OCI-M2 (cell line): Measurements from ENCODE around the gene FBN2.
"Not testable (repeated sequence)": the region's sequence is repeated elsewhere in the genome, so short reads cannot be mapped to it uniquely, and the experiment has no call there.

Experiments
- DNase-seq: peaks from one replicate; lab custom pipeline; 2025; ENCODE audit not compliant: unreplicated experiment; lab: John Stamatoyannopoulos, UW

Gene FBN2

DNA sequence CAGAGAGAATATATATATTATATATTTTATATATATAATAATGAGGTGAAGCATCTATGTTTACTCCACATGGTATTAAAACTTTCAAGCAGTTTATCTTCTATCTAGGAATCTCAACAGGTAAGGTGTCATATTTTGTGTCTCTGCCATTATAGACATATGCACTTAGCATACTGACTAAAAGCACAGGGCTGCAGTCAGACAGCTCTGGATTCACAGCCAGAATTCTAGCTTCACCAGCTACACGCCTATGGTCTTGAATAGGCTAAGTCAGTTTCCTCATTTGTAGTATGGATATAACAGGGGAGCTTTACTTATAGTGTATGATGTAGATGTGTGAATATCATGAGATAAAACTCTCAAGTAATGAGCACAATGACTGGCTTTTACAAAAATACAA, 57.9 kb downstream of the FBN2 start:
- DNase-seq: no peak

DNA sequence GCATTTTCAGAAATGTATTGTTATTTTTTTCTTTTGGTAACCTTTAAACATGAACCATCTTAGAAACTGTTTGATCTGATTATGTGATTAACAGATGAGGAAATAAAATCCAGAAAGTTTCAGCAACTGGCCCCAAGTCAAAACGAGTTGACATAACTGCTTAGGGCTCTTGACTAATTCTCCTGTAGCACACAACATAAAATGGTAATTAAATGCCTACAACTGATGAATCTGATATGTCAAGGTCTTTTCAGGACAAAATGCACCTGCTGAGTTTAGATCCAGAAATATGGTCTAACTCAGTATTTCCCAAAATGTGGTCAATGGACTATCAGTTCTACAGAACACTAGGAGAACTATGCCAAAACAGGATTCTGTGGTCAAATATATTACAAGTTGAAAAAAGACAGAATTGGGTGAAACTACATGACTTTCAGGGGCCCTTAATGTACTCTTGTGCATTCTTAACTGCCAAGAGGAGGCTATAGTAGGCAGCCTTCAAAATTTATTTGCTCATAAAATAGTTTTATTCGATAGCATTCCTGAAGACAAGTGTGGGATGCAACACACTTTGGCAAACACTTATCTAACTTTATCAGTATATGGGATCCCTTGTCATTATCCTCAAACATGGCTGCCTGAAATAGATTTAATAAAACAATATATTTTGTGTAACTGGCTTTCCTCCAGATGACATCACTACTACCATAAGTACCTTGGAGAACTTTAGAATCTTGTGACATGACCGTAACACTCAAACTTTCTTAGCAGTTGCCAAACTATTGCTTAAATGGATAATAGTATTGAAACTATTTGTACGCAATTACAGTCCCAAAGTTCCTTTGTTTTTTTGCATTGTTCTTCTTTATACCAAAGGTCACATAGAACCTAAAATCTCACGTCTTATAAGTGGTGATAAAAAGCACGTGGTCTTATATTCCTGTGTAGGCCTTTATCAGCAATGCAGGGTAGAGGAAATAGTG, 59.4 kb downstream of the FBN2 start:
- no peak for DNase-seq

DNA sequence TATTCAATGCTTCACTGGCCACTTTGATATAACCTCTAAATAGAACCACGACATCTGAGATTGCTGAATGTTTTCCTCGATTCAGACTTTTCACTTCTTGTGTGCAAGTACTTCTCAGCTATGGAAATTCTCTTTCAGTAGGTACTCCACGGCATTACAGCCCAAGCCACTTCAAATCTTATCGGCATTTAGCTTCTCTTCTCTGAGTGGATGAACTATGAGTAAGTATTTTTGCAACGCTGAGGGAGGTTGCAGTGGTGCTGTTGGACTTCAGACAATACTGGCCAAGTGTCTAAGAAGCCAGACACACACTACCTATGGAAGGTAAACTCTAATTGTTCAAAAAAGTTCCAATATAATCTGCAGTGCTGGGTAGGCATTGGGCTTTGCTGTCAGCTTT, 60.1 kb downstream of the FBN2 start:
- no peak for DNase-seq

DNA sequence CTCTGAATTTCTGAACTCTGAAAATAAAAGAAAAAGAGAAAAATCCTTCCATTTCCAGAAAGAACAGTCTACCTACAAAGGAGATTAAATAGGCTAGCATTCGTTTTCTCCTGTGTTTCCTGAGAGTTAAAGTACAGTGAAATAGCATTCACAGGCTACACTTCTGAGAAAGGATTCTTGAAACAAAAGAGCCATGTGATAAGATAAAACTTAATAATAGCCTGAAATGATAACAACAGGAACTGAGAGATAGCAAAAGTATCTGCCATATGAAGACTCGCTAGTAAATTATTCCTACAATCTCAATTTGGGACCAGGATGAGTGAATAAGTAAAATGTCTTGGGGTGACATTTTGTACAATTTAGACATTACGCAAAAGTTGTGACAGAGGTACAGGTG, 62.4 kb downstream of the FBN2 start:
- DNase-seq: no peak

DNA sequence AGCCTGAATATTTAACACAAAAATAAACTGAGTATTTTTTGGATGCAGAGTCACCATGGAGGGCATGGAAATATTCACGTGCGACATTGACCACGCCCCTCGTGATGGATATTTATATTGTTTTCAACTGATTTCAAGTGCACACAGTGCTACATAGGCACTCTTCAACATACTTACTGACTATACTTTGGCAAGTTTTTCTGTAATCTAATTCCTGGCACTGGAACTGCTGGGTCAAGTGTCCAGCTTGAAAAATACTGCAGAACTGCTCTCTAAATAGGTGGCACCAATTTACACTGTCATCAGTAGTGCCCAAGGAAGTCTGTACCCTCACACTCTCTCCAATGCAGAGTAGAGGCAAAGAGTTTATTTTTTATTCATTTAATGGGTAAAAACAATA, 65.1 kb downstream of the FBN2 start:
- DNase-seq: no peak

DNA sequence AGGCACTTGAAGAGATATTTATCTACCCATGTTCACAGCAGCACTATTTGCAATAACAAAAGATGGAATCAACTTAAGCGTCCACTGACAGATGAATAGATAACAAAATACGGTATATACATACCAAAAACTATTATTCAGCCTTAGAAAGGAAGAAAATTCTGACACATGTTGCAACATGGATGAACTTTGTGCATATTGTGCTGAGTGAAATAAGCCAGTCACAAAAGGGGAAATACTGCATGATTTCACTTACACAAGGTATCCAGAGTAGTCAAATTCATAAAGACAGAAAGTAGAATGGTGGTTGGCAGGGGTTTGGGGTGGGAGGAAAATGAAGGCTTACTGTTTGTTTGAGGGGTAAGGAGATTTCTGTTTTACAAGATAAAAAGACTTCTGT, 66.0 kb downstream of the FBN2 start:
- DNase-seq: no peak

DNA sequence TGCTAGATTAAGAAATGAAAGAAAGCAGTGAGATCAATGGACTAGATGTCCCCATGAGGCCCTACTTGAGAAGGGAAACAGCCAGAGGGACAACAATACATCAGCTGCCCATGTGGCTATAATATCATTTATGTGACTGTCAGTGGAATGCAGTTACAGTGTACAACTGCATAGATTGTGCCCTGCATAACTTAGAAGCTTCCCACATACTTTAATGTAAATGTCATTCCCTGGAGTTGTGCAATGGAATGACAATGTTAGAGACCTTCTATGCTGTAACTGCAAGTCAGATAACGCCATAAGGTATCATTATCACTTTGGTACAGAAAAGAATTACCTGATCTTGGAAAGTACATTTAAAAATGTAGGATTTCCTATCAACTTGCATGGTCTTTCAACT, 67.4 kb downstream of the FBN2 start:
- DNase-seq: no peak

DNA sequence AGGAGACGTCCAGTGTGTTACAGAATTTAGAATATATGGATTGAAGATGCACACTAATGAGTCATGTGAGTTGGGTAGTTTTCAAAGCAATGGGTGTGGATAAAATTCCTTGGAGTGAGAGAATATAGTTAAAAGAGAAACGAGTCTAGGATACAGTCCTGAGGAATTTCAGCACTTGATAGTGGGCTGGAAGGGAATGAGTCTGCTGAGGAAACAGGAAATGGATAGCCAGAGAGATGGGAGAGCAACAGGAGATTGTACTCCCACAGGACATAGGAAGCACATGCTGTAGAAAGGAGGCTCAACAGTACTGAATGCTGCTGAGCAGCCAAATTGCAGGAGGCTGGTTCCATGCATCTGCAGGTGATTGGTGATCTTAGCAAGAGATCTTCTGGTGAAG, 68.1 kb downstream of the FBN2 start:
- no peak for DNase-seq

DNA sequence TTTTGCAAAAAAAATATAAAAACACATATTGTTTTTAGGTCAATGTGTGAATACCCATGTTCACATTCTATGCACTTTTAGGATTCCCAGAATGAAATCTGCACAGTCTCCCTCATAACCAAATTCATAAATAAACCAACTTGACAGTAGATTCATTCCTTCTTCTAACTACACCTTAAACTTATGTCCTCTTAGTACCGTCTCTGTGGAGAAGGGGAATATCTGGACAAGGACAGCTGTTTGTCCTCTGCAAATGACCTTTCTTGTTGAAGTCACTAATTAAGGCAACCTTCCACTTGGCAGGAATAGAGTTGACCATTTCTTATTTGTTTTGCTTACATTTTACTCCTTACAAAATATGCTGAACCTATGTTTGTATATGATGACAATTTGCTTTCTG, 71.1 kb downstream of the FBN2 start:
- DNase-seq: no peak

DNA sequence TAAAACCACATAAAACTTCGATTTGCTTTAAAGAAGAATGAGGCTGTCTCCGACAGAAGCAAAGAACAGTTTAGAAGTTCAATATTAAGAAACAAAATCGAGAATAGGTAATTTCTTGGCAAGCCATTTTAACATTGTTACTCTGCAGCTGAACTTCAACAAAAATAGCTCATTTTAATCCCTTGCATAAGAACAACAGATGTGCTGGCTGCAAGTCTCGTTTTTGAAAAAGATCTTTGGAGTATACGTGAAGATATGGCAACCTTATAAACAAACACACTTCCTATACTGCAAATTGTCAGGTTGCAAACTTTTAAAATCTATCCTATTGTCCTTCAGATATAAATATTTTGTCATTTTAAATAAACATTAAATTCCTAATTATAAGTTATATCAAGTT, 71.5 kb downstream of the FBN2 start:
- DNase-seq: no peak

DNA sequence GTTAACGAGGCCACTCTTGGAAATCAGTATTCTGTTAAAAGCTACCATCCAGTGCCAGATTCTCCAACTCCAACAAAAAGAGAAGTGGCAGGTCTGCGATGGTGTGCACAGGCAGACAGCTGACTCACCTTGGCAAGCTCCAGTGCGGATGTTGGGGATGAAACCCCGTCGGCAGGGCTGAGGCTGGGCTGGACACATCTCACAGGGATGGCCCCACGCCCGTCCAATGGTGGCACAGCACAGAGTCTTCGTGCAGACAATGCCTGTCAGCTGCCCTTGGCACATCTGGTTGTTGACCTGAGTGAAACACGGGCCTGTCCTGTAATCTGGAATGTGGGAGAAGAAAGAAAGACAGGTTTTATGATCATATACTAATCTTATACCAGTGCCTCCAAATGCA, 73.4 kb downstream of the FBN2 start:
- no peak for DNase-seq

DNA sequence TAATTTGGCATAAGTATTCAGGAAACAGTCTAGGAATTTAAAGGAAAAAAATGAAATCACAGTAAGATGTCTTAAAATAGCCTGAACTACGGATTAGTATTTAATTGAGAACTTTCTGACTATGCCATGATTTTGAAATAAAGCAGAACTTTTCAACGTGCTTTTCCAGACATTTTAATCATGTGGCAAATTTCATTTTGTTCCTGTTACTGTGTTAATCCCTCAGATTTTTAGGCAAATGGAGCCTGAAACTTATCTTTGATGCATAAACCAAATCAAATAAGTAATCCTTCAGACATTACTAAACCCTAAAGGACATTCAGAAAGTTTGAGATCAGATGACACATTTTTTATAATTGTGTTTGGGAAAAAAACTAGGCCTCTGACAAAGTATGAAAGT, 75.7 kb downstream of the FBN2 start:
- no peak for DNase-seq

DNA sequence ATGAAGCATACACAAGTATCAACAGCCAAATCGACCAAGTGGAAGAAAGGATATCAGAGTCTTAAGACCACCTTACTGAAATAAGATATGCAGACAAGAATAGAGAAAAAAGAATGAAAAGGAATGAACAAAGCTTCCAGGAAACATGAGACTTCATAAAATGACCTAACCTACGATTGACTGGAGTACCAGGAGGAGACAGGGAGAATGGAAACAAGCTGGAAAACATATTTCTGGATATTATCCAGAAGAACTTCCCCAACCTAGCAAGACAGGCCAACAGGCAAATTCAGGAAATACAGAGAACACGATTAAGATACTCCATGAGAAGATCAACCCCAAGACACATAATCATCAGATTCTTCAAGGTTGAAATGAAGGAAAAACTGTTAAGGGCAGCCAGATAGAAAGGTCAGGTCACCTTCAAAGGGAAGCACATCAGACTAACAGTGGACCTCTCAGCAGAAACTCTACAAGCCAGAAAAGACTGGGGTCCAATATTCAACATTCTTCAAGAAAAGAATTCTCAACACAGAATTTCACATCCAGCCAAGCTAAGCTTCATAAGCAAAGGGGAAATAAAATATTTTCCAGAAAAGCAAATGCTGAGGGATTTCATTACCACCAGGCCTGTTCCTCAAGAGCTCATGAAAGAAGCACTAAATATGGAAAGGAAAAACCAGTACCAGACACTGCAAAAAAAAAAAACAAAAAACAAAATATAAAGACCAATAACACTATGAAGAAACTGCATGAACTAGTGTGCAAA, 80.7 kb downstream of the FBN2 start:
- DNase-seq: not testable (repeated sequence)

DNA sequence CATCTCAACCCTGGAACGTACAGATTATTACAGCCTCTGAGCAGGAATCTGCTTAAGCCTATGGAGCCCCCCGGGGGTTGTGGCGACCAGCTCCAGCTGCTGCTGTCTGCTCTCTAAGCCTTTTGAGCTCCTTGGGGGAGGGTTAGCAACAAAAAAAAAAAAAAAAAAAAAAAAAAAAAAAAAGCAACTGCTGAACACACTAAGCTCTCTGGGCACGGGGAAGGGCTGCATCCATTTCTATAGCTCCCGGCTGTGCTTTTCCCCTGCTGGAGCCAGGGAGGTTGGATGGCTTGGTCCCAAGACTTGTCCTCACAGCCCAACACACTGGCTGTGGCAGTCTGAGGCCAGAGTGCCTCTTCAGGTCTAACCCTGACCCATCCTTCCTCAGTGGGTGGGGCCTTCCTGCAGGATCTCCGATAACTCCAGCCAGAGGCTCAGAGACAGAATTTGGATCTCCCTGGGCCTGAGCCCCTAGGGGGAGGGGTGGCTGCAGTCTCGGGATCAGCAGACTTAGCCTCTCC, 82.1 kb downstream of the FBN2 start:
- no peak for DNase-seq

DNA sequence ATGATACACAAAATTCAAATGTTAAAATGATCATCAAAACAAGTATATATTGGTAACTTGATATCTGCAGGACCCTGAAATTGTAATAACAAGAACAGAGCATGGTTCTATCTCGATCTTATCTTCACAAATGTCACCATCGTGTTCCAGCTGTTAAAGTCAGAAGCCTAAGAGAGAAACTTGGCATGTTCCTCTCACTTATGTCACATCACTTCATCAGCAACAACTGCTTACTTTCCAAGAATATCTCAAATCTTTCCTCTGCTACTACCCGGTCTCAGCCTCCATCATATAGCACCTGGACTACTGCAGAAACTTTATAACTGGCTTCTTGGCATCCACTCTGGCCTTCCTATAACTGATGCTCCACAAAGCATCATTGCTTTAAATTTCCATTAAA, 84.9 kb downstream of the FBN2 start:
- DNase-seq: no peak

DNA sequence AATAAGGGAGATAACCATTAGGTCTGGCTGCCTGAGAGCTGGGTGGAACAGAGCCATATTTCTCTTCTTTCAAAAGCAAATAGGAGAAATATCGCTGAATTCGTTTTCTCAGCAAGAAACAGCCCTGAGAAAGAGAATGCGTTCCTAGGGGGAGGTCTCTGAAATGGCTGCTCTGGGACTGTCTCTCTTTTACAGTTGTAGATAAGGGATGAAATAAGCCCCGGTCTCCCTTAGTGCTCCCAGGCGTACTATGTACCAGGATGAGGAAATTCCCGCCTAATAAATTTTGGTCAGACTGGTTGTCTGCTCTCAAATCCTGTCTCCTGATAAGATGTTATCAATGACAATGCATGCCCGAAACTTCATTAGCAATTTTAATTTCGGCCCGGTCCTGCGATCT, 90.8 kb downstream of the FBN2 start:
- not testable (repeated sequence) for DNase-seq

DNA sequence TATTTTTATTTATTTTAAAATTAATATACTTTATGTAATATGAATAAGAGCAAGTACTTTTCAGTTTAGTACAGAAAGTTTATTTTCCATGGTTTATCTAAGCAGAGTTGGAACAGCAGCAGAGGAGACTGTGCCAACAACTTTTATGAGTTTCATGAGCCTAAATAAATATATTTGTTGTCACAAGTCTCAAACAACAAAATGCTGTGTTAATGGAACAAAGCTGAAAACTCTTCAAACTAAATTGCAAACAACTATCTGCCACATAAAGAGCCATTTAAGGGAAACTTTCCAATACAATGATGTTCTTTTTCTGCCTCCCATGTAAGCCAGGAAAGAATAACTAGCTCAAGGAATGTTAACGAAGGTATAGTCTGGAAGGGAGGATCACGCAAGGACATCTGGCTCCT, 96.1 kb downstream of the FBN2 start:
- no peak for DNase-seq

DNA sequence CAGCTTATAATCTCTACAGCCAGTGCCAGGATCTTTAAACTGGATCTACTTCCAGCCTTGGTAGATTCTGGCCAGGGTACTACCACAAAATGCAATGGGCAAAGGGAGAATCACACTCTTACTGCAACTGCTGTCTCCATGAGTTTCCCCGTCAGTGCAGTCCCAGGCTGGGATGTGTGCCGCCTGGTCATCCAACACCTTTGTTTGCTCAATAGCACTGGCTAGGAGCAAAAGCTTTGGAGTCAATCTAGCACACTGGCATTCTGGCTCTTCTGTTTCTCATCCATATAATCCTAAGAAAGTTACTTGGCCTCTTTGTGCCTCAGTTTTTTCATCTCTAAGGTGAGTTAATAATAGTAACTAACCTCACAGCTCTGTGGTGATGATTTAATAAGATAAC, 96.9 kb downstream of the FBN2 start:
- DNase-seq: no peak

DNA sequence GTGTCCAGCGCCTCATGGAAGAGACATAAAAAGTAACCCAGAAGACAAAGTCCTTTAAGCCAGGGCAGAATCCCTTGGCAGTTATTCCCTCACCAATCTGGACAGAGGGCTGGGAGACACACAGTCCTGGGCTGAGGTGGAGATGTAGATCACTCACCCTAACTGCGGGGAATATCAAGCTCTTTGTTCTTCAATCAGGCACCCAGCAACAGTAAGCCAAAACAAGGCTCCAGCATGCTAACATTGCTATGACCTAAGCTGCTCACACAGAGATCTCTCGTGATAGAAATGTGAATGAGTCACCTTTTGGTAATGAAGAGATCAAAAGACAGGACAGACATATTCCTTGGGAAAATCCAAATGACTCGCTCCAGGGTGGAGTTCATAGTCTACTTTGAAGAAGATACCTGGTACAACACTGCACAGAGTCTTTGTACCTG, 101.3 kb downstream of the FBN2 start:
- DNase-seq: no peak

DNA sequence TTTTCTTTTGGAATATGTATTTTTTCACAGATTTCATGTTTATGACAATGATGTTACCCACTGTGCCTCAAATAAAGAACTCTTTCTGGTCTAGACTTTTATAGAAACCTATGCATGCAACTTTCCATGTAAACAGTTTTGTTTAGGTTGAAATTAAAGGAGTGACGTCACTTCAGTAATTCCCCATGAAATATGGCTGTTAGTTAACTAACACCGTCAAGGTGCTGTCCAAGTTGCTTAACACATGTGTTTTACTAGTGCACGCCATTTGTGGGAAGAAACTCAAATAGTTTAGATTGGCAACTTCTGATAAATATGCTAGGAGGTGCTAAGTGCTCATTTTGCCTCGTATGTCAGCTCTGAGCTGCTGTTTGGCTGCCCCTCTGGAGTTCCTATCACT, 102.2 kb downstream of the FBN2 start:
- DNase-seq: no peak

DNA sequence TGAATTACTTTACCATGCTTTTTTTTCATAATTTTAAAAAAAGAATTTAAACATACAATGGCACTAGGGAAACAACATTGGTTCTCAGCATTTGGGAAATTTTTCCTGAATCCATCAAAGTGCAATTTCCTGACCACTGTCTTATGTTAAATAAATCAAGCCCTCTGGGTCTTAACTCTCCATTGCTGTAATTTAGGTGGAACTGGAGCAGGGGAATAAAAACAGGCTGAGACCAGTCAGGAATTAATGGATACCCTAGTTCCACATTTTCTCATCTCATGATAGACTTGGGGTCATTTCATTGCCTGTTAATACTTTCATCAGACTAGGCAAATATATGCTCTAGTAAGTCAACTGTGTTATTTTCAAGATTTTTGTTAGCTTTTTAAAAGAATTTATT, 103.1 kb downstream of the FBN2 start:
- DNase-seq: no peak

DNA sequence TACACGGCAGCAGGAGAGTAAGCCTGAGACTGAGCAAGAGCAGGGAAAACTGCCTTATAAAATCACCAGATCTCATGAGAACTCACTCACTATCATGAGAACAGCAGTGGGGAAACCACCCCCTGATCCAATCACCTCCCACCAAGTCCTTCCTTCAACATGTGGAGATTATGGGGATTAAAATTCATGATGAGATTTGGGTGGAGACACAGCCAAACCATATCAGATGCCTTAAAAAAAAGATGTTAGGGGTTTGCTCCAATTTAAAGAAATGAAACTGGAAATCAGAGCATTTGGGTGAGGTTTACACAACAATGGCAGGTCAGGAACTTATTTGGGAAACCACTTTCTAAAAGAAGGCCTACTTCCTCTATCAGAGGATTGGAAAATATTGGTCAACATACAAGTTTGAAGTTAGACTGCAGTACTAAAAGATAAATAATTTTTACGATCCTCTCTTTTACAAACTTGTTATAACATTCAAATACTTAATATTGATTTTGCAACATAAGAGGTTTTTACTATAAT, 105.1 kb downstream of the FBN2 start:
- no peak for DNase-seq
